Measurements from ENCODE around the gene TPSG1.
"Not testable (repeated sequence)": the region's sequence is repeated elsewhere in the genome, so short reads cannot be mapped to it uniquely, and the experiment has no call there.

The TPSG1 gene

DNA sequence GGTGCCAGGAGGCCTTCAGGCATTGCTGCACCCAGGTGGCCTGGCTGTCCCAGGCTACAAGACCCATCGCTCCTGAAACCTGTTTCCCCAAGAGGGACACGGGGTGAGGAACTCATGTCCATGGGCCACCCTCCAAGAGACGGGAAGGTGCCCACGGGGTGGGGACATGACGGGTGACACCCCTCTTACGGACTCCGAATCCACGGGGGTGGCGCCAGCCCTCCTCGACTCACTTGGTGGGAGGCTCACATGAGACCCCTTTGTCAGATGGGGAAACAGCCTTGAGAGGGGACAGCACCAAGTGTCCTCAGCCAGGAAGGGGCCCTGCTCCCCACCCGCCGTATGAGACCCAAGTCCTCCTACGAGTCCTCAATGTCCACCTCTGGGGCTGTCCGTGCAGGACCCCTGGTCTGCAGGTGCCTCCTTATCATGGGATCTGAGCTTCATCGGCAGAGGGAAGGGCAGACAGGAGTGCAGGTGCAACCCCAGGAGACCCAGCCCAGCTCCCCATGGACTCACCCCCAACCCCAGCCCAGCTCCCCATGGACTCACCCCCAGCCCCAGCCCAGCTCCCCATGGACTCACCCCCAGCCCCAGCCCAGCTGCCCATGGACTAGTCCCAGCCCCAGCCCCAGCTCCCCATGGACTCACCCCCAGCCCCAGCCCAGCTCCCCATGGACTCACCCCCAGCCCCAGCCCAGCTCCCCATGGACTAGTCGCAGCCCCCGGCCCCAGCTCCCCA, 5.6 kb upstream of the TPSG1 start:
- DNase-seq (ENCODE audit: low read depth, low spot score) = not testable (repeated sequence)

DNA sequence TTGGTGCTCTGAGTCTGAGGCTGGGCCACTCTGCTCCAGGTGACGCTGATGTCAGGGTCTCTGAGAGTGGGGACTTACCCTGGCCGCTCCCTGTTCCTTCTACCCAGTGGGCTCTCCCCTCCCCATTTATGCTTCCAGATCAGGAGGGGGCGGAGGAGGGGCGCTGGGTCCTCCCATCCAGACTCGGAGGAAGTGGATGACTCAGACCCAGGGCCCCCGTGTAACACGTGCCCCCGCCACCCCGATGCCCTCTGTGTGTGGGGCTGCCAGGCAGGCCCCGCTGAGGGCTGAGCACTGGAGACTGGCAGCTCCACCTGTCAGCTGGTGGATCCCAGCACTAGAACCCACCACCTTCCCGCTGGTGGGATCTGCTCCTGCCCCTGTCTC, 5.0 kb upstream of the TPSG1 start, which contains the start of gene TPSB2:
Gene TPSB2 (minus strand): TSS at position 101 of the 387 bp plus-strand sequence. CDS start 233 bp downstream, outside the sequence.
- DNase-seq (ENCODE audit: low read depth, low spot score) = not testable (repeated sequence)

DNA sequence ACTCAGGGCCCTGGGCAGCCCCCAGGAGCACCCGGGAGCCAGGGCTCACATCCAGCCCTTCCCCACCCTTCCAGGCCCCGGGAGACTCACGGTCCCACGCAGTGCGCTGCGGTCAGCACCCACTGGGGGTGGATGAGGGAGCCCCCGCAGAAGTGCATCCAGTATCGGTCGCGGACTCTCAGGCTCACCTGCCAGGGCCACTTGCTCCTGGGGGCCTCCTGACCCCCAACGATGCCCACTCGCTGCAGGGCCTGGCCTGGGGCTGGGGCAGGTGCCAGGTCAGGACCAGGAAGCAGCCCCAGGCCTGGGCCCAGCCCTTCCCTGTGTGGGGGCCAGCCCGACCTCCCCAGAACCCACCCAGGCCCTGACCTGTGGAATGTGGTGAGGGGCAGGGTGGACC, 4.4 kb upstream of the TPSG1 start:
- DNase-seq (ENCODE audit: low read depth, low spot score) = not testable (repeated sequence)

GRCh38 chr16:1228227-1228626, 3.2 kb upstream of the TPSG1 start:
- DNase-seq (ENCODE audit: low read depth, low spot score) = not testable (repeated sequence)

GRCh38 chr16:1226692-1227091, 1.6 kb upstream of the TPSG1 start:
- not testable (repeated sequence) for DNase-seq (ENCODE audit: low read depth, low spot score)

DNA sequence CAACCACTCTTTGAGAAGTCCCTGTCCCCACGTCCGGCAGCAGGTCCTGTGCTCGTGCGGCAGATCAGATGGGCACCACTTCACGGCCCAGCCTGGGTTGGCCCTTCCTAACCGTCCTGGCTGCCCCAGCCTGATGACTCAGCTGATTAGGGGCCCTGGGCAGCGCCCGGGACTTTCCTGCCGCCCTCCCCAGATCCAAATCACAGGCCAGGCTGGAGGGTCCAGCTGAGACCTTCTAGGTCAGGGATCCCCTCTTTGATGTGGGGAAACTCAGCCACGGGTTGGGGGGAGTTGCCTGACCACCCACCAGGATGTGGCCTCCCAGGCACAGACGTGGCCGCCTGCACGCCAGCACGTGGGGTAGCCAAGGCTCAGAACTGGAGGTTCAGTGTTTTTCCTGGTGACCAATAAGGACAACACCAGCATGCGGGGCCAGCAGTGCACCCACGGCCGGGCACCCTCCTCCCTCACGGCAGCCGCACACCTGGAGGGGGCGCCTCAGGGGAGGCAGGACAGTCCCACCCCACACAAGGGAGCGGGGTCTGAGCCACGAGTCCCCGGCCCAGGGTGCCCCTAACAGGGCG, 752 bp upstream of the TPSG1 start:
- DNase-seq (ENCODE audit: low read depth, low spot score) = not testable (repeated sequence)

DNA sequence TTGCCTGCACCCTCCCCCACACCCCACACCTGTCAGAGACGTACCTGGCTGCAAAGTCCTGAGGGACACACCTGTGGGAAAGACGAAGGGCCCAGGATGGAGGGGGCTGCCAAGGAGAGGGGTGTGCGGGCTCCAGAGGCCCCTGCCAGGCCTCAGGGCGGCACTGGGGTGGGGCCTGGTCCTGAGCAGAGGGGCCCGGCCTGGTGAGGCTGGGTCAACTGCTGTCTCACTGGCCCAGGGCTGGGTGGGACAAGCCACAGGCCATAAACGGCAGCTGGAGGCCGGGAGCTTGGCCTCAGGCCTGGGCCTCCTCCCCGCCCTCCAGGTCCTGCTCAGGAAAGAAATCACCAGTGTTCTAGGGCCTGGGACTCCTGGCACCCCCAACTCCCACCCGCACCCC, 510 bp downstream of the TPSG1 start:
- no peak for DNase-seq (ENCODE audit: low read depth, low spot score)

DNA sequence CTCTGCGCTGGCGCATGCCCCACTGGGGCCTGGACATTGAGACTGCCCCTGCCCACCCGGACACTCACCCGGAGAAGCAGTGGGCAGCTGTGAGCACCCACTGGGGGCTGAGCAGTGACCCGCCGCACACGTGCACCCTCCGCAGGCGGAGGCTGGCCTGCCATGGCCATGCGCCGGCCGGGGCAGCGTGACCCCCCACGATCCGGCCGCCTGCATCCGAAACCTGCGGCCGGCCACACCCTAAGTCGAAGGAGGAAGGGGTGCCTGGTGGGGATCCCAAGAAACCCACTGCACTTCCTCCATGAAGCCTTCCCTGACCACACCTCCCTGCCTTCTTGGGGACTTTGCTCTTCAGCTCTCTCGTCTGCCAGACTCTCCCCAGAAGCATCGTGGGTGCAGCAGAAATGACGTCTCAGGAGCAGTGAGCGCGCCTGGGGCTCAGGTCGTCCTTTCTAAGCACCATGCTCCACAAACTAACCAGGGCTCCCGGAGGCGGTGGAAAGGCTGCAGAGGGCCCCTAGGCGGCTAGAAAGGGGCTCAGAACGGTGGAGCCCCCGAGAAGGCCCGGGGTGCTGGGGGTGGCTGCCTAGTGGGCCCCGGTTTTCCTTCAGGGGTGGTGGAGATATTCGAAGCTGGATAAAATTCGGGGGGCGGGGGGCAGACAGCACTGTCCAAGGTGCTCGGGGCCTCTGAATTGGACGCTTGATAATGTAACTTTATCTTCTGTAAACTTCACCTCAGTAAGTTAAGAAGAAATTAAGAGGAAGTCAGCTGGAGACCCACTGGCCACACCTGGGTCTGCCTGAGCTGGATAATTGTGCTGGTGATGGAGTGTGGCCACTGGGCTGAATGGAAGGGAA, 1.5 kb downstream of the TPSG1 start:
- DNase-seq (ENCODE audit: low read depth, low spot score) = no peak

DNA sequence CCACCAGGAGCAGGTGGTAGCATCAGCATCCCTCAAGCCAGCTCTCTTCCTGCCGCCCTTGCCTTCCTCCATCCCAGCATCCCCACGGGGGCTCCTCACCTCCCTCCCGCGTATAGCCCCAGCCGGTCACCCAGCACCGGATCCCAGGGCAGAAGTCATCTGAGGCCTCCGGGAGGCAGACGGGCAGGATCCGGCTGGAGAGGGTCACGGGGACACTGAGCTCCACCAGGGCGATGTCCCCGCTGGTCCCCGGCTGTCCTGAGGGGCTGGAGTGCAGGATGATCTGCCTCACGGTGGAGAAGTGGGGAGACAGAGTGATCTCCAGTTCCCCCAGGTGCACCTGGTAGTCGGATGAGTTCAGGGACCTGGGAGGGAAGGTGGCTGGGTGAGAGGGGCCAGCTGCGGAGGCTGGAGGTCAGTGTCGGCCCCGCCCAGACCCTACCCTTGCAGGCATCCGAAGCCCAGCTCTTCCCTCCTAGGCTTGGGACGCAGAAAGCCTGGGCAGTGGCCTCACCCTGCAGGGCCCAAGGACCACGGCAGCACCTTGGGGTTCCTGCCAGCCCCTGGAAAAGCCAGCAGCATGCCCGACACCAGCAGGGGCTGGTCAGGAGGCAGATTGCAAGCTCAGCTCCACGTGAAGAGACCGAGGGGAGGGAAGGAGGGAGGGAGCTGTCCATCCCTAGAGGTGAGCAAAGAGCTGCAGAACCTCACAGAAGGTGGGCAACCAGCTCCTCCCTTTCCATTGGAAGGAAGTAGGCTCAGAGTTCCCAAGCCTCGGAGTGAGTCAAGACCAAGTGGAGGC, 2.3 kb downstream of the TPSG1 start:
- DNase-seq (ENCODE audit: low read depth, low spot score) = no peak

GRCh38 chr16:1221628-1222552, 3.2 kb downstream of the TPSG1 start:
- no peak for DNase-seq (ENCODE audit: low read depth, low spot score)

GRCh38 chr16:1220841-1221627, 4.0 kb downstream of the TPSG1 start:
- no peak for DNase-seq (ENCODE audit: low read depth, low spot score)

GRCh38 chr16:1220098-1220728, 4.9 kb downstream of the TPSG1 start:
- no peak for DNase-seq (ENCODE audit: low read depth, low spot score)

DNA sequence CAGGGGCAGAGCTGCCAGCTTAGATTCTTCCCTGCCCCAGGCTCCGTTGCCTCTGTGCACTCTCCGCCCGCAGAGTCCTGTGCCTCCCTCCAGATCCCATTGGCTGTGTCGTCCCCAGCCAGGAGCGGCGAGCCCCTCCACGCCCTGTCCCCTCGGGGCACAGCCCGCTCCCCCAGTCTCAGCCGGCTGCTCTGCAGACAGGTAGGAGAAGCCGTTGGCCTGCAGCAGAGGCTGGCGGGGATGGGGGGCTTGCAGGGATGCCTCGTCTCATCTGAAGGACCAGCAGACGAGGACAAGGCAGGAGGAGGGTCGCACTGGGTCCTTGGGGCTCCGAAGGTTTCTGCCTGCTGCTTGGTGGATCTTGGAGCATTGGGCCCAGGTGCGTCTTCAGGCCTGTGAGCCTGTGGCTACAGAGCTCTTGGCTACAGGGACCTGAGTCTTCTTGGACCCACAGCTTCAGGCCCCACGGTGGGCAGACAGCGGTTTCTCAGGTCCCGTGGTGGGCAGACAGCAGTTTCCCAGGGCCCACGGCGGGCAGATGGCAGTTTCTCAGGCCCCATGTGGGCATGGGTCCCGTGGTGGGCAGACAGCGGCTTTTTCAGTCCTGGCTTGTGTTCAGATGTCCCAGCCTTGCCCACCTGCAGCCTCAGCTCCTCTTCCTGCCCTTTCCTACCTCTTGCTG, 6.0 kb downstream of the TPSG1 start:
- no peak for DNase-seq (ENCODE audit: low read depth, low spot score)

DNA sequence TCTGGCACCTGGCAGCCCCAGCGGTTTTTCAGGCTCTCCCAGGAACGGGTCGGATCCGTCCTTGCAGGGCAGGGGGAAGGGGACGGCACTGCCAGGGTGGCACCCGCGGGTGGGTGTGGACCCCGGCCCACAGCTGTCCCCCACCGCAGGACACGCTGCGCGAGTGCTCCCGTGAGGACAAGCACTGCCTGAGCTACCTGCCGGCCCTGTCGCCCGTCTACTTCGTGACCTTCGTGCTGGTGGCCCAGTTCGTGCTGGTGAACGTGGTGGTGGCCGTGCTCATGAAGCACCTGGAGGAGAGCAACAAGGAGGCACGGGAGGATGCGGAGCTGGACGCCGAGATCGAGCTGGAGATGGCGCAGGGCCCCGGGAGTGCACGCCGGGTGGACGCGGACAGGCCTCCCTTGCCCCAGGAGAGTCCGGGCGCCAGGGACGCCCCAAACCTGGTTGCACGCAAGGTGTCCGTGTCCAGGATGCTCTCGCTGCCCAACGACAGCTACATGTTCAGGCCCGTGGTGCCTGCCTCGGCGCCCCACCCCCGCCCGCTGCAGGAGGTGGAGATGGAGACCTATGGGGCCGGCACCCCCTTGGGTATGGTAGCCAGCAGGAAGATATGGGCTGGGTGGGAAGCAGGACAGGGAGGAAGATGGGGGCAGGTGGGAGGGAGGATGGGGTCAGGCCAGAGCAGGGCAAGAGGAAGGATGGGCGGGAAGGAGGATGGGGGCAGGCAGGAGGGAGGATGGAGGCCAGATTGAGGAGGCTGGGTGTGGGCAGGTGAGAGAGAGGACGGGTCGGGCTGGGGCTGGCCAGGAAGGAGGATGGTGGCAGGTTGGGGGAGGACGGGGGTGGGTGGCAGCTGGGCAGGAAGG, 6.8 kb downstream of the TPSG1 start:
- no peak for DNase-seq (ENCODE audit: low read depth, low spot score)

- no peak for DNase-seq (ENCODE audit: low read depth, low spot score)
These were observed 7.5 kb downstream of the TPSG1 start for GRCh38 chr16:1217526-1217925.

- DNase-seq (ENCODE audit: low read depth, low spot score) = no peak
These were observed 8.2 kb downstream of the TPSG1 start for GRCh38 chr16:1216681-1217400.

DNA sequence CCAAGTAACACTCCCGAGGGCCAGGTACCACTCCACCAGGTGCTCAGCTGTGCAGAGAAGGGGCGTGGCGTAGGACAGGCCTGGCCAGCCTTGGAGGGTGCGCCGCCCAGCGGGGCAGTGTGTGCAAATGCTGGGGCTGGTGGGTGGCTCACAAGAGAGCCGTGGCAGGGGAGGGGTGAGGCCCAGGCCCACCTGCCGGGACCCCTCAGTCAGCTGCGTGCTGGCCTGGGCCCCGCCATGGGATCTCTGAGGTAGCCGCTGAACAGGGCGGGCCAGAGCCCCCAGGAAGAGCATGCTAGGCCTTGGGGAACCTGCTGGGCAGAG, 8.8 kb downstream of the TPSG1 start:
- DNase-seq (ENCODE audit: low read depth, low spot score) = no peak

Measured in smooth muscle cell of the brain vasculature (primary cell).